Muscle of back (tissue), 11 donors: ENCODE results near the gene SELENOS. TPM values are rescaled to one million over a fixed set of nuclear protein-coding genes. Genes with fewer than 3 reads are reported as not detected.
"Not testable (repeated sequence)": the region's sequence is repeated elsewhere in the genome, so short reads cannot be mapped to it uniquely, and the experiment has no call there.

Experiments used
- DNase-seq, 3 donors: peaks; one replicate each; pipeline versions ENCODE4 v3.0.0 to v3.0.0-alpha.2; 2013
- polyA plus RNA-seq, 10 donors: library from polyadenylated mRNA; unstranded; fragments of 120-200 nt; gene quantifications; one replicate each; pipeline ENCODE4 v1.2.1, GENCODE V29; 2013; ENCODE audit not compliant: insufficient read length in 10 of 10

SELENOS gene
- polyA plus RNA-seq, 10 donors: 36.4 to 49.9 (median 39.4) TPM

DNA sequence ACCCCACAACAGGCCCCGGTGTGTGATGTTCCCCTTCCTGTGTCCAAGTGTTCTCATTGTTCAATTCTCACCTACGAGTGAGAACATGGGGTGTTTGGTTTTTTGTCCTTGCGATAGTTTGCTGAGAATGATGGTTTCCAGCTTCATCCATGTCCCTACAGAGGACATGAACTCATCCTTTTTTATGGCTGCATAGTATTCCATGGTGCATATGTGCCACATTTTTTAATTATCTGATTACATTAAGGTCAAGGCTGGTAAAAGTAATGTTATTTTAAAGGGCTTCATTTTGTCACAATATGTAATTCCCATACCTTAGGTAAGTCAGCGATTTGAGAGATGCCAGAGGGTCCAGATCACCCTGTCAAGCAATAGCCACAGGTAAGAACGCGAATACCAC, 10.1 kb upstream of the SELENOS start:
- not testable (repeated sequence) for DNase-seq

DNA sequence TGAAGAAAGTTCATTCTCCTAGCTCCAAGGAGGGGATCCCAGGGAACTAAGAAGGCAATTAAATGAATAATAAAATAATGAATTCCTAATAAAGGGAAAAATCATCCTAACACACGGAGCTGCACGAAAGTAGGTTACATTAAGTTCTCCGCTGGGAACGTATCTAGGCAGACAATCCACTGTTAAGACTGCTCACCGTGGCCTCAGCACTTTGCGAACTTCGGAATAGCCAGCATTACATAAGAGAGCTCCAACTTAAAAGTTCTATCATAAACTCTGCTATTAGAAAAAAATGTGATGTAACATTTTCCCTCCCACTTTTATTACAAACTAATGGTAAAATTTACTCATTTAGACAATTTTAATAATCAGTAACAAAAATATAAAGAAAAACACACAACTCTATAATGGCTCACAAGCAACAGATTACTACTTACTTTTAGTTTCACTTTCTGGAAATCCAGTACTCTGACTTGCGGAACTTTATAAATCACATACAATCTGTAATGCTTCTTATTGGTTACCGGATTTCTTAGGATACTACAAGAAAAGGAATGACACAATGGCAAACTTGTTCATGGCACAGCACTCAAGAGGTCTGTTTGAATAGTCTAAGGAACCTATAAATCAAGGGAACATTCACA, 9.3 kb upstream of the SELENOS start:
- no peak for DNase-seq

GRCh38 chr15:101283931-101284330, 6.6 kb upstream of the SELENOS start:
- no peak for DNase-seq

DNA sequence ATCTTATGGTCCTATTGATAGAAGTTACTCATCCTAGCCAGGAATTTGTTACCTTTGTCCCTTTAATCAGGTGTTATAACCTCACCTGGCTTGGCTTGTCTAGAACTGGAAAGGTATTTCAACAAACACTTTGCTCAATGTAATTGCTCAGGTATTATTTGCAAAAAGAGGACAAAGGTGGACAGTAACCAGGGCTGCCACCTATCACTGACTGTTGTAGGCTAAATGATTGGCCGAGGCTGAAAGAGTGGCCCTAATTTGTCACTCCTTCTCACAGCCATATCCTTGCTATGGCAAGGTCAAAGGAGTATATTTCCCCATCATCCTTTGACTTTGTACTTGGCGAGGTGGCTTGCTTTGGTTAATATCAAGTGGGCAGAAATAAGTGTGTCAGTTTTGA, 2.7 kb upstream of the SELENOS start:
- no peak for DNase-seq

- peak in 1 of 3 donors; percentile 28 for DNase-seq
Measured at GRCh38 chr15:101277943-101278564, 769 bp upstream of the SELENOS start.

DNA sequence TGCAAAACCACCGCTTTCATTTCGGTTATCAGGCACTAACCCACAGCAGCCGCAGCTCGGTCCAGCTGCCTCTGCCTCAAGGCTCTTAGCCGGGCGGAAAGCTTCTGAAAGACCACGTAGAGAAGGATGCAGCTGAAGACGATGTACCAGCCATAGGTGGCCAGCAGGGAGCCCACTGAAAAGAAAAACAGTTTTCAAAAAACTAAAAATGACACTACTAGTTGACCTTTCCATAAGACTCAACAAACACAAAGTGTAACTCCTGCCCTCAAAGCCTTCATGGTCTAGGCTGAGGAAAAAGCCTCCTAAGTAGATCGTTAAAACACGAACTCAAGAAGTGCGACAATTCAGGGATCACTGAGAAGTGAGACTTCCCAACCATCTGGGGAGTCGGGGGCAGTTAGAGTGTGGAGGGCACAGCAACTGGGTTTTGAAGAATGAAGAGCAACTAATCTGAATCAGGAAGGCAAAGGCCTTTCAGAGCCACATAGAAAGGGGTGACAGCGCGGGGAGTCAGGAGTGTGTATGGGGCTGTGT, 716 bp downstream of the SELENOS start:
- no peak for DNase-seq

DNA sequence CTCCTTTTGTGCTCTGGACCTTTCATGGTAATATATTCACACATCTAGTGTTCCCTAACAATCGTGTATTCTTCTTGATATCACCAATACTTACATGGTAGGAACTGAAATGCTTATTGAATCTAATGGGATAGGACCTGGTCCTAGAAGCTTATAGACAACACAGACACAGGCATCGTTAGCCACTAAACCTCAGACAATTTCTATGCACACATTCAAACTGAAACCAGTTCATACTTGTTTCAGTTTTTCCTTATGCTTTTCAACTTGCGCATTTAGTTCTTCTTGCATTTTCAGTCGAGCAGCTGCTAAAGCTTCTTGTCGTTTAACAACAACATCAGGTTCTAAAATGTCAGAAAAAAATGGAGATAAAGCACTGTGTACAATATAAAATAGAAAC, 2.3 kb downstream of the SELENOS start:
- no peak for DNase-seq

- DNase-seq: no peak
Measured at GRCh38 chr15:101273534-101273933, 3.8 kb downstream of the SELENOS start.

GRCh38 chr15:101272584-101272983, 4.7 kb downstream of the SELENOS start:
- no peak for DNase-seq

DNA sequence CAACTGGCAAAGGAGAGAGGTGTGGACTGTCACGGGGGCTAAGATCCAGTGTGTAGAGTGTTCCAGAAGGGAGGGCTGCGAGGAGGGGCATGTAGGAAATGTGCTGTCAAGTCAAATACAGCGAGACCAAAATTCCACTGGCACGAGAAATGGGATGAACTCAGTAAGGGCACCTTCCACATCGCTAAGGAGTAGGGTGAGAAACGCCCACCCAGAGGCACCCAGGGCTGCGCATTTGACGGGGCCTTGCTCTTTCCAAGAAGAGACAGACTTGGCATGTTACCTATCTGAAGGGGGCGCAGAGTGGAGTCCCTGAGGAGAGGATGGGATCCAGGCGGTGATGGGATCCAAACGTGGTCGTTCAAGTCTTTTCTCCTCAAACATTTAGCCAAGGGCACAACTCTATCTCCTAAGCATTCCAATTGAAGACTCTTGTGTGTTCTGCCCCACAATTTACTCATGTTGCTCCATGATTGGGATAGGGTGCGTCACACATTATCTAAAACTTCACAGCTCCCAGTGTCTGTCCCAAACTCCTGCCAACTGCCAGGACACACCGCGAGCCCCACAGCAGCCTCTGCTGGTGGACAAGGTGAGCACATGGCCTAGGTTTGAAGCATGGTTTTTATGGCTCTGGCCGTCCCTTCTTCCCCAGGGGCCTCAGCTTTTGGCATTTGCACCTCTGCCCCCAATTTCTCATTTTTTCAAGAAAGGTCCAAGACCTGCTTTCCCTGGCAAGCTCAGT, 7.6 kb downstream of the SELENOS start:
- DNase-seq: no peak

GRCh38 chr15:101267320-101268104, 9.8 kb downstream of the SELENOS start:
- DNase-seq: peak in 2 of 3 donors; percentile 36 to 51

- DNase-seq: no peak
Measured at GRCh38 chr15:101266787-101267186, 10.5 kb downstream of the SELENOS start.

- DNase-seq: peak in 1 of 3 donors; percentile 25
Measured at GRCh38 chr15:101266034-101266433, 11.3 kb downstream of the SELENOS start.

DNA sequence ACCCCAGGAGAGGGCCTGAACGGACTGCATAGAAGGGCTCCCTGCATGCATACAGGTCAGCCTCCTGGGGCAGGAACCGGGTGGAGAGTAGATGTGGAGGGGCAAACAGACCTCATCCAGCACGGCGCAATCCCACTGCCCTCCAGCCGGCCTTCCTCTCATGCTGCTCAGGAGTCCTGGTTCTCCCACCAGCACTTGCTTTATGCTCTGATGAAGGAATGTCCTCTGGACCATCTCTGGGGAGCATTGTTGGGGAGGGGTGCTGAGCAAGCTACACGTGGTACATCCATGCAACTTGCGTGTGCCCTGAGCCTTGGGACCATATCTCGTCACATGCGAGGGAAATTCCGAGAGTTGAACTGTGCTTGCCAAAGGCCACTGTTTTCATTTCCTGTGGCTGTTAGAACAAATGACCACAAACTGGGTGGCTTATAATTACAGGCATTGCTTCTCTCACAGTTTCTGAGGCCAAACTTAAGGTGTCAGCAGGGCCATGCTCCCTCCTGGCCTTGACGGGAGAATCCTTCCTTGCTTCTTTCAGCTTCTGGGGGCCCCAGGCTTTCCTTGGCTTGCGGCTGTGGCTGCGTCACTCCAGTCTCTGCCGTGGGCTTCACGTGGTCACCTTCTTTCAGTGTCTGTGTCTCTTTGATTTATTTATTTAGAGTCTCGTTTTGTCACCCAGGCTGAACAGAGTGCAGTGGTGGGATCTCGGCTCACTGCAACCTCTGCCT, 12.2 kb downstream of the SELENOS start:
- DNase-seq: peak in 1 of 3 donors; percentile 18

DNA sequence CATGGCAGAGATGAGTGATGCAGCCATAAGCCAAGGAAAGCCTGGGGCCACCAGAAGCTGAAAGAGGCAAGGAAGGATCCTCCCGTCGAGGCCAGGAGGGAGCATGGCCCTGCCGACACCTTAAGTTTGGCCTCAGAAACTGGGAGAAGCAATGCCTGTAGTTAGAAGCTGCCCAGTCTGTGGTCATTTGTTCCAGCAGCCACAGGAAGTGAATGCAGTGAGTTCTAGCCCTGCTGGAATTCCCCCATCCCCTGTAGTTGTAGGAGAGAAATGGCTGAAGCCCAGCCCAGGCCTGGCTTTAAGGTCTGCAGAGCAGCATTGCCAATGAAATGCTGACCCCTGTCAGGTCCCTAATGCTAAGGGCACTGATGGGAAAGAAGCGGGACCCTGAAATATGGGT, 13.3 kb downstream of the SELENOS start:
- no peak for DNase-seq

DNA sequence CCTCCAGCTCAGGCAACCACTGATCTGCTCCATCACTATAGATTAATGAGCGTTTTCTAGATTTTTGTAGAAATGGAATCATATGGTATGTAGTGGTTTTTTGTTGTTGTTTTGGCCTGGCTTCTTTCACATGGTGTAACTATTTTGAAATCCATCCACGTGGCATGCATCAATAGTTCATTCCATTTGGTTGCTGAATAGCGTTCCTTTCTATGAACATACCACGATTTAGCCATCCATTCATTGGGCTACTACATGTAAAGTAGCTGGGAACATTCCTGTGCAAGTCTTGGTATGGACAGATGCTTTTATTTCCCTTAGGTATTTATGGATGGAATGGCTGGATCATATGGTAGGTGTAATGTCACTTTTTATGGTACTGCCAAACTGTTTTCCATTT, 14.7 kb downstream of the SELENOS start:
- DNase-seq: no peak

GRCh38 chr15:101258238-101259144, 18.8 kb downstream of the SELENOS start:
- peak; percentile 66 to 87 (median 82) for DNase-seq

DNA sequence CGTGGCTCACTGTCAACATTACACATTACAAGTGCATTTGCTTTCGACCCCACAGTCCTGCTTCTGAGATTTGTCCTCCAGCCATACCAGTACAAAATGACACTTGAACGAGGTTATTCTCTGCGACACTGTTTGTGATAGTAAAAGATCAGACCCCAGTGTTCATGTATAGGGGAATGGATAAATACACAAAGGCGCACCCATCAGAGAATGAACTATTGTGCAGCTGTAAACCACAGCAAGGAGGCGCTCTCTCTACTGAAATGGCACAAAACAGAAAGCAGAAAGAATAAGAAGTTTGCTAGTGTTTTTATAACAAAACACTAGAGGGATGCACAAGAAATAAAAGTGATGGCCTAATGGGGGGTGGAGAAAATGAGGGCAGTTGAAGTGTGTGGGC, 20.5 kb downstream of the SELENOS start:
- no peak for DNase-seq

DNA sequence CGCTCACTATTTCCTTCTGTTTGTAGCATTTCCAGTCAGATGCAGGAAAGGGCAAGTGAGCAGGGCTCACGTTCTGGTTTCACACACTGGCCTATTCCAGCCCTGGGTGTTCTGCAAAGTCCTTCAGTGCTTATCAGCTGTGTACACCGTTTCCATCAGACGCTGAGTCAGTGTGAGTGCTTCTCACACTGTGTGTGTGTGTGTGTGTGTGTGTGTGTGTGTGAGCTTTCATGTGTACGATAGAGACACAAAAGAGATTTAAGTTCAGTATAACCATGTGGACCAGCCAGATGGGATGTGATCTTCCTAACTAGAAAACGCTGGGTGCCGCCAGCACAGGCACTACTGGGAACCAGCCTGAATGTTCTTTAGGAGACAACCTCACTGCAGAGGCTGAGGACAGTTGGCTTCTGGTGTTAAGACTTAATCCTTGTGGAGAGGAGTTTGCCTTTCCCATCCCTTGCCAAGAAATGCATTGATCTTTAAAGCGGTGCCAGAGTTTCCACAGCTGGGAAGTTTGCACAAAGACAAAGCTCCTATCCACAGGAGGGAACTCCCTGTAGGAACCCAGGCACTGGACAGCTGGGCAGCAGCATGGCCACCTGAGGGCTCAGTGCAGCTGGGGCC, 21.6 kb downstream of the SELENOS start:
- DNase-seq: peak in 2 of 3 donors; percentile 56 to 87

DNA sequence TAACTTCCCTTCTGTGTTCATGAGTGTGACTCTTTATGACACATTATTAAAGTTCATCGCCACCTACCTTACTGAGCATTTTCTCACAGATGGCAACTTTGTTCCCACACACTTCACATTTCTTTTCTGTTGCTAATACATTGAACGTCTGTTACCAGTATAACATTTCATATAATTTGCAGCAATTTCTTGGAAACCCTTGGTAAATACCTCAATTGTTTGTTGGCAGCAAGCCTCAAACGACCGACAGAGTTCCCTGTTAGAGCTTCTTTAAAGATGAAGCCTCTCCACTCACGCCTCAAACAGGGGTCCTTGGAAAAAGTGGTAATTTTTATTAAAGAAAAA, 22.3 kb downstream of the SELENOS start:
- peak in 2 of 3 donors; percentile 36 to 57 for DNase-seq
